Uterus (tissue), 2 donors: ENCODE measurements around the gene CYYR1.

Source experiments
- POLR2A ChIP-seq, 2 donors: fragments of 450-650 bp; IDR thresholded peaks; one replicate each; pipeline ENCODE4 v1.6.1; 2016; ENCODE audit warnings: antibody characterized with exemption in 2 of 2, mild to moderate bottlenecking in 1 of 2, moderate library complexity in 1 of 2
- TF ChIP-seq, protein P1 (sequence below), 4 experiments: fragments of 200-600 bp in 2 of 4; fragments of 450-650 bp in 2 of 4; sonication (generic) in 2 of 4; IDR thresholded peaks; one replicate each; pipeline ENCODE4 v1.5.1; 2016 to 2019; ENCODE audit warnings: antibody characterized with exemption in 4 of 4, mild to moderate bottlenecking in 2 of 4, moderate library complexity in 1 of 4

DNA sequence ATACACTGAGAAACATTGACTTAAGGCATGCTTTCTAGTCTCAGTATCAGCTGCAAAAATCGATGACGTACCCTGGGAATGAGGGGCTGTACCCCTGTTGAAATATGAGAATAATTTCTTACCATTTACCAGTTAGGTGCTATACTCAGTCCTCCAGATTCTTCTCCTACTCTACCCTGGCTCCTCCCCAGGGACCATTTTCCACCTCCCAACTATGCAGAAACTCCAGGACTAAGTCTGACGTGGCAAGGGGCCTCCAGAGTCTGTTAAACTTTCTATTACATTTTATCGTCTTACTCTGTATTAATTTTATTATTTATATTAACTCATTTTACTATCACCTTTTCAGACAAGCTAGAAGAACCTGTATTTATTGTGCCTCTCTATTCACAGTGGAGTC is 124.3 kb downstream of the CYYR1 start:
- TF ChIP-seq, protein P1, sequence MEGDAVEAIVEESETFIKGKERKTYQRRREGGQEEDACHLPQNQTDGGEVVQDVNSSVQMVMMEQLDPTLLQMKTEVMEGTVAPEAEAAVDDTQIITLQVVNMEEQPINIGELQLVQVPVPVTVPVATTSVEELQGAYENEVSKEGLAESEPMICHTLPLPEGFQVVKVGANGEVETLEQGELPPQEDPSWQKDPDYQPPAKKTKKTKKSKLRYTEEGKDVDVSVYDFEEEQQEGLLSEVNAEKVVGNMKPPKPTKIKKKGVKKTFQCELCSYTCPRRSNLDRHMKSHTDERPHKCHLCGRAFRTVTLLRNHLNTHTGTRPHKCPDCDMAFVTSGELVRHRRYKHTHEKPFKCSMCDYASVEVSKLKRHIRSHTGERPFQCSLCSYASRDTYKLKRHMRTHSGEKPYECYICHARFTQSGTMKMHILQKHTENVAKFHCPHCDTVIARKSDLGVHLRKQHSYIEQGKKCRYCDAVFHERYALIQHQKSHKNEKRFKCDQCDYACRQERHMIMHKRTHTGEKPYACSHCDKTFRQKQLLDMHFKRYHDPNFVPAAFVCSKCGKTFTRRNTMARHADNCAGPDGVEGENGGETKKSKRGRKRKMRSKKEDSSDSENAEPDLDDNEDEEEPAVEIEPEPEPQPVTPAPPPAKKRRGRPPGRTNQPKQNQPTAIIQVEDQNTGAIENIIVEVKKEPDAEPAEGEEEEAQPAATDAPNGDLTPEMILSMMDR (IDR thresholded peaks at IDR 0.05): no peak
- TF ChIP-seq POLR2A (IDR thresholded peaks at IDR 0.05): no peak
